HG02970 (cell line): Measurements from ENCODE around the gene XXYLT1.
"Not testable (repeated sequence)": the region's sequence is repeated elsewhere in the genome, so short reads cannot be mapped to it uniquely, and the experiment has no call there.

Experiments used
- ATAC-seq: cut with Tn5 transposase; IDR thresholded peaks from one replicate; pipeline ENCODE4 v1.9.1; 2021; ENCODE audit warnings: mild to moderate bottlenecking, moderate library complexity, moderate number of reproducible peaks; ENCODE audit not compliant: unreplicated experiment, low FRiP score

XXYLT1 gene

GRCh38 chr3:195102609-195103467 is 168.1 kb downstream of the XXYLT1 start:
- no peak for ATAC-seq

DNA sequence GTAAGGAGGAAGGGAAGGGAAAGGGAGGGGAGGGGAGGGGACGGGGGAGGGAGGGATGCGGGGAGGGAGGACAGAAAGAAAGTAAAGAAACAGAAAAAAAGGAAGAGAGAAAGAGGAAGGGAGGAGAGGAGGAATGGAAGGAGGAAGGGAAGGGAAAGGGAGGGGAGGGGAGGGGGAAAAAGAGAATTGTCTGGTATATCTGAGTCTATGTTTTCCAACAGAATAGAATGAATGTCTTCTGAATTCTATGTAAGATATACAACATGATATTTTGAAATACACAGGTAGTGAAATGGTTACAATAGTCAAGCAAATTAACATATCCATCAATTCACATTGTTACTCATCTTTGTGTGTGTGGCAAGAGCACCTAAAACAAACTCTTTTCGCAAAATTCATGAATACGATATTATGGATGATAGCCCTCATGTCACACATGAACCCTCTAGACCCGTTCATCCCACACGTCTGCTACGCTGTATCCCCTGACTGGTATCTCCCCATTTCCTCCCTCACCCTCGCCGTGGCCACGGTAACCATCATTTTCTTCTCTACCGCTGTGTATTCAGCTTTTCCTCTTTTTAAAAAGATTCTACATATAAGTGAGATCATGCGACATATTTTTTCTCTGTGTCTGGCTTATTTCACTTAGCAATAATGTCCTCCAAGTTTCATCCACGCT is 168.9 kb downstream of the XXYLT1 start:
- no peak for ATAC-seq

DNA sequence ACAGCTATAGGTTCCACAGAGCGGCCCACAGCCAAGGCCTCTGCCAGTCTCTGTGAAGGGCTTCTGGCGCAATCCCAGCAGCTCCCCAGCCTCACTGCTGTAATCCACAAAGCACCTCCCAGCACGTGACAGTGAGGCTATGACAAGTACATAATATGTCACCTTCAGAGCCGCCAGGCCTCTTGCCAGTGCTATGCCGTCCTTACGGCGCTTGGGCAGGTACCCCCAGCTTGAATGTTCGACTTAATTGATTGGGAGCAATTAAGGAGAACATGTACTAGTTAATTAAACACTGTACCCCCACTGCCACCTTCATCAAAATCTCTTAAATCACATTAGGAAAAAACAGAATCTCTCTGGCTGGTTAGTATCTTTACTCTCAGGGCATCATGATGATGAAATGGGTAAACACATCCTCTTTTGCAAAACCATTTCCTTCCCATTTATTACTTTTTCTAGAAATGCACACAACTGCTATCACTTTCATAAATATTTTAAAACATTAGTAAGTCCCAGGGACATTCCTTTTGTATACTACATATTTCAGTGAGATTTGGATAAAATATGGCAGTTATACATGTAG is 169.9 kb downstream of the XXYLT1 start:
- ATAC-seq = no peak

- no peak for ATAC-seq
These were observed 170.8 kb downstream of the XXYLT1 start for GRCh38 chr3:195099951-195100785.

DNA sequence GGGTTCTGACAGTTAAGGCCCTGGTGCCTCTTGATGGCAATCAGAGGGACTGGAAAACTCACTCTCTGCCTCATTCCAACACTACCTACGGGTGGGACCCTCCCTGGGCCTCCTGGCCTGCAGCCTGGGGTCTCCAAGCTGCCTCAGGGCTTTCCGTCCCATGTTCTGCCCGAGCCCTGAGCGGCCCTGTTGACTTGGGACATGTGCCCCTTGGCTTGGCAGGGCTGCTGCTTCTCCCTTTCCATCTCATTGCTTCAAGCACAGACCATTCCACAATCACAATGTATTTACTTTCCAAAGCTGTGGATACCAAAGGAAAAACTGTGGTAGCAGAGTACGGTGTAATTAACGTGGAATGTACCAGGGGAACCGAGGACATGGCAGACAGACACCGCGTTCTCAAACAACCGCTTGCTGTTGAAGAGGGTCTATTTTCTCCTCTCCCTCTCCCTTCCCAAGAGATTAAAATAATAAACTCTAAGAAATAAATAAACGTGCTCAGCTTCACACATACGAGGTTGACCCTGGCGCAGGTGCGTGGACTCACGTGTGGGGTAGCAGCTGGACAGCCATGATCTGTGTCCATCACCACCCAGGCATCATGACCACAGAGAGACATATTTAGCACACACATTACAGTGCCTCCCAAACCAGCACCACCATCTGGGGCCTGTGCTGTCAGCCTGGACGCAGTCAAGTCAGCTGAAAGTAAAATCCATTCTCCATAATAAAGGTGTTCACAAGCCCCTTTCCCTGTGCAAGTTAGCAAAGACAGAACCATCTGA is 172.0 kb downstream of the XXYLT1 start:
- no peak for ATAC-seq

DNA sequence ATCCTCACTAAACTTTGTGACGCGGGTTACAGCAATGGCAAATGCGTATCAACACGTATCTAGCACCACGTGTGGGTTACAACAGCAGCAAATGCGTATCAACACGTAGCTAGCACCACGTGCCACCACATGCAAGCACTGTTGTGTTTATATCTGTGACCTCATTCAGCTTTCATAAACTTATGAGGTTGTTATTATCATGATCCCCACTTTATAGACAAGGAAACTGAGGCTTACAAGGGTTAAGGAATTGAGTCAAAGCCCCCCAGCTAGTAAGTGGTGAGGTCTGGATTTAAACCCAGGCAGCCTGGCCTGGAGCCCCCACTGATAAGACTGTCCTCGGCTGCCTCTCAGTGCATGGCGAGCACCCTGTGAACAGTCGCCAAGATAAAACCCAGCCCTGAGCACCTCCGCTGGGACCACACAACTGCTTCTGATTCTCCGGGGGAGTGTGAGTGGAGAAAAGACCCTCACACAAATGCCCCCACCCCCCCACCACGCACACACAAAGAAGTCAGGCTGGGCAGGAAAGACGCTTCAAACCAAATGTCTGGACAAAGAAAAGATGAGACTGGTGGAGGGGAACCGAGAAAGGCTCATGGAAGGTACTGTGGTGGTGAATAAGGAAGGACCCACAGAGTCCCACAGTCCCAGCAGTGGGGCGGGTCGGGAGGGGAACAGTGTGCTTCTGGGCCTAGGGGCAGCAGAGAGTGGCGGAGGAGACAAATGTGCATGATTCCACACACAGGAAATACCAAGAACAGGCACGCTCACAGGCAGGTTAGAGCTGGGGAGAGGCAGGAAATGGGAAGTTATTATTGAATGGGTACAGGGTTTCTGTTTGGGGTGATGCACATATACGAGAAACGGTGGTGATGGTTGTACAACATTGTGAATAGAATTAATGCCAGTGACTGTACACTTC is 173.4 kb downstream of the XXYLT1 start:
- no peak for ATAC-seq

- no peak for ATAC-seq
These were observed 174.3 kb downstream of the XXYLT1 start for GRCh38 chr3:195096484-195097330.

GRCh38 chr3:195096053-195096452 is 174.9 kb downstream of the XXYLT1 start:
- ATAC-seq = no peak

- ATAC-seq = no peak
These were observed 175.3 kb downstream of the XXYLT1 start for GRCh38 chr3:195095704-195096036.

DNA sequence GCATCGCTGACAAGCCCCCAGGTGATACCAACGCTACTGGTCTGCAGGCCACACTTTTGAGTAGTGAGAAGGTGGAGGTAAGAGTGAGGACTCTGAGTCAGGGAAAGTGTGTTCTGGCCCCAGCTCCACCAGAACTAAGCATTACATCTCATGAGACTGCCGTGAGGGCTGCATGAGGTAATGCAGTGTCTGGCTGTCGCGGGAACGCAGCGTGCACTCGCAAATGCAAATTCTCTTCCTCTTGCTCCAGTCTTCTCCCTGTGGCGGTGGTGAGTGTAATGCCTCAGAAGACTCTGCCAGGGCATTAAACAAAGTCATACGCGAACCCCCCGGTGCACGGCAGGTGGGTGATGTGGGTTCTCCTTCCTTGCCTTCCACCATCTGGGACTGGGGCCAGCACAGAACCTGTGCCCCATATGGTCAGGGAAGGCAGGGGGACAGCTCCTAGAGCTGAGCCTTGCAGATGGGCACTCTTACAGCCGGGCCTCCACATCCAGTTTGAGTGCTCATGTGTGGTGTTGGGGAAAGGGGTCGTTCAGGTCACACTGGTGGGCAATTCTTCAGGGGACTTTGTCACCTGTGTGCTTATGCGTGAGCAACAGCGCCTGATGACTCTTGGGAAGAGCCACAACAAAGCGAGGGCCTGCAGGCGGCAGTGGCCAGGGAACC is 175.8 kb downstream of the XXYLT1 start:
- ATAC-seq = peak; percentile 54

GRCh38 chr3:195094191-195094921 is 176.6 kb downstream of the XXYLT1 start:
- ATAC-seq = peak; percentile 49

DNA sequence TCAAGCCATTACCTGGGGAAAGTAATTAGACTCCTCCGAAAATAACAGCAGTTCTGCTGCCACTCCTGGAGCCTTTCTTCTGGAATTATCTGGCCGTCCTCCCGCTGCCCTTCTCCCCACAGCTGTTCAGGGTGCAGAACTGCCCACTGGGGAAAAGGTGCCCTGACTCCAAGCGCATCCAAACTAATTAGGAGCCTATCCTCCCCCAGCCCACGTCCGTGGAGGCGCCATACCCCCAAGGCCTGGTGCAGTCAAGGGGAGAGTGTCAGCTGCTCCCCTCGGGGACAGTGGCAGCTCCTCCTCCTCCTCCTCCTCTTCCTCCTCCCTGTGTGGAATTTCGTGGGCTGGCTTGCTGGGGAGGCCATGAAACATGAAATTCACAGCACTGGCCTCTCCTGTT is 177.2 kb downstream of the XXYLT1 start:
- ATAC-seq = no peak

- ATAC-seq = not testable (repeated sequence)
These were observed 182.9 kb downstream of the XXYLT1 start for GRCh38 chr3:195087840-195088601.

DNA sequence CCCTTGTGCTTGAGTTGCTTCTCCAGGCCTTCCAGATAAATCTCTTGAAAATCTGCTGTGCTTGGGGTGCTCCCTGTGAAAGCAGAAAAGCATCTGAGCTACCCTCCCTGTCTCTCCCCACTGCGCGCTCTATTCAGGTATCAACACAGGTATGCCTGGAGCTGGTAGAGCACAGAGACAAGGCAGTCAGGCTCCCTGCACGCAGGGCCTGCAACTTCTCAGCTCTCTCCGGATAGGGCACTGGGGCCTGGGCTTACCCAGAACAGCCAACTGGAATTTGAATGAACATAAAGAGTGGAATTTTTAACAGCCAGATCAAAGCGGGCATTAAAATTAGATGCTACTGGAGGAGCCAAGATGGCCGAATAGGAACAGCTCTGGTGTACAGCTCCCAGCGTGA is 183.6 kb downstream of the XXYLT1 start:
- no peak for ATAC-seq

- ATAC-seq = no peak
These were observed 184.1 kb downstream of the XXYLT1 start for GRCh38 chr3:195086885-195087284.

DNA sequence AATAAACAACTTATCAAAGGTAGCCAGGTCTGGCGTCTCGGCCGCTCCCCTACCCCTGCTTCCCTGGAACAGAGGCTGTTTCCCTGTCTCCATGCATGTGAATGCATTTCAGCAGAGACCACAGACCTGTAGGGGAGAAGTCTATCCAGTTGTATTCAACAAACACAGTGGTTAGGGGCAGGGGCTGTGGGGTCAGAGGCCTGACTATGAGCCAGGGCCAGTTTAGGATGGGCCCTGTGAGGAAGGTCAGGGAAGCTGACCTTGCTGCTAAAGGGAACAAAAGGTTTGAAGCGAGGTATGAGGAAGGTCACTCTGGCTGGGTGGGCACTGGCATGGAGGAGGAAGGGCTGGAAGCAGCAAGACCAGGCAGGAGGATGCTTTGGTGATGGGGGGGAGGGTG is 184.6 kb downstream of the XXYLT1 start:
- ATAC-seq = no peak
